DOHH2 (cell line): ENCODE results near the gene CDH2.
"Not testable (repeated sequence)": the region's sequence is repeated elsewhere in the genome, so short reads cannot be mapped to it uniquely, and the experiment has no call there.

Experiments used
- H3F3A ChIP-seq: fragments of 200-600 bp; sonication (generic), shearing (Covaris generic); 2 replicates; pipeline ENCODE4 v1.6.0; 2016; ENCODE audit warnings: antibody characterized with exemption, mild to moderate bottlenecking; ENCODE audit not compliant: control insufficient read depth, insufficient read depth
- H3K27ac ChIP-seq: fragments of 200-600 bp; sonication (generic); 2 replicates; pipeline ENCODE4 v1.5.1; 2014; ENCODE audit warnings: low read depth, mild to moderate bottlenecking, low read length, moderate library complexity
- H3K27me3 ChIP-seq: fragments of 200-600 bp; sonication (generic); 2 replicates; pipeline ENCODE4 v1.6.1; 2014; ENCODE audit warnings: mild to moderate bottlenecking, low read length, mixed read lengths; ENCODE audit not compliant: control insufficient read depth
- H3K36me3 ChIP-seq: fragments of 200-600 bp; sonication (generic); 2 replicates; pipeline ENCODE4 v1.6.1; 2014; ENCODE audit warnings: mild to moderate bottlenecking, low read length, moderate library complexity, mixed read lengths; ENCODE audit not compliant: control insufficient read depth
- H3K4me1 ChIP-seq: fragments of 200-600 bp; sonication (generic); 2 replicates; pipeline ENCODE4 v1.6.1; 2014; ENCODE audit warnings: mild to moderate bottlenecking, low read length, mixed read lengths; ENCODE audit not compliant: control insufficient read depth
- H3K4me2 ChIP-seq: fragments of 200-600 bp; sonication (generic); 2 replicates; pipeline ENCODE4 v1.6.0; 2014; ENCODE audit warnings: mild to moderate bottlenecking, low read length, moderate library complexity
- H3K4me3 ChIP-seq: fragments of 200-600 bp; sonication (generic); 2 replicates; pipeline ENCODE4 v1.5.1; 2014; ENCODE audit warnings: mild to moderate bottlenecking, low read length, mixed read lengths
- H3K79me2 ChIP-seq: fragments of 200-600 bp; sonication (generic); 2 replicates; pipeline ENCODE4 v1.6.1; 2014; ENCODE audit warnings: mild to moderate bottlenecking, low read length, mixed read lengths; ENCODE audit not compliant: control insufficient read depth
- H3K9me2 ChIP-seq: fragments of 200-600 bp; sonication (generic); replicated peaks from 2 replicates; pipeline ENCODE4 v1.6.1; 2014; ENCODE audit warnings: mild to moderate bottlenecking, low read length, mixed read lengths; ENCODE audit not compliant: control insufficient read depth
- H3K9me3 ChIP-seq: fragments of 200-600 bp; sonication (generic); 2 replicates; pipeline ENCODE4 v1.6.1; 2014; ENCODE audit warnings: antibody characterized with exemption, low read length, mixed read lengths; ENCODE audit not compliant: control insufficient read depth, insufficient read depth
- H4K20me1 ChIP-seq: fragments of 200-600 bp; sonication (generic); 2 replicates; pipeline ENCODE4 v1.6.0; 2014; ENCODE audit warnings: low read depth, mild to moderate bottlenecking, antibody characterized with exemption, low read length, moderate library complexity; ENCODE audit not compliant: control insufficient read depth, insufficient read depth
- EZH2phosphoT487 ChIP-seq: fragments of 200-600 bp; sonication (generic); IDR thresholded peaks from 2 replicates; pipeline ENCODE4 v1.6.1; 2017; ENCODE audit warnings: borderline replicate concordance, mild to moderate bottlenecking, antibody characterized with exemption, low read length, moderate library complexity, mixed read lengths
- TF ChIP-seq, protein P1 (sequence below): fragments of 200-600 bp; sonication (generic); IDR thresholded peaks from one replicate; pipeline ENCODE4 v1.5.1; 2014; ENCODE audit warnings: antibody characterized with exemption, mild to moderate bottlenecking, low read depth, low read length; ENCODE audit not compliant: poor library complexity, severe bottlenecking

CDH2 gene

DNA sequence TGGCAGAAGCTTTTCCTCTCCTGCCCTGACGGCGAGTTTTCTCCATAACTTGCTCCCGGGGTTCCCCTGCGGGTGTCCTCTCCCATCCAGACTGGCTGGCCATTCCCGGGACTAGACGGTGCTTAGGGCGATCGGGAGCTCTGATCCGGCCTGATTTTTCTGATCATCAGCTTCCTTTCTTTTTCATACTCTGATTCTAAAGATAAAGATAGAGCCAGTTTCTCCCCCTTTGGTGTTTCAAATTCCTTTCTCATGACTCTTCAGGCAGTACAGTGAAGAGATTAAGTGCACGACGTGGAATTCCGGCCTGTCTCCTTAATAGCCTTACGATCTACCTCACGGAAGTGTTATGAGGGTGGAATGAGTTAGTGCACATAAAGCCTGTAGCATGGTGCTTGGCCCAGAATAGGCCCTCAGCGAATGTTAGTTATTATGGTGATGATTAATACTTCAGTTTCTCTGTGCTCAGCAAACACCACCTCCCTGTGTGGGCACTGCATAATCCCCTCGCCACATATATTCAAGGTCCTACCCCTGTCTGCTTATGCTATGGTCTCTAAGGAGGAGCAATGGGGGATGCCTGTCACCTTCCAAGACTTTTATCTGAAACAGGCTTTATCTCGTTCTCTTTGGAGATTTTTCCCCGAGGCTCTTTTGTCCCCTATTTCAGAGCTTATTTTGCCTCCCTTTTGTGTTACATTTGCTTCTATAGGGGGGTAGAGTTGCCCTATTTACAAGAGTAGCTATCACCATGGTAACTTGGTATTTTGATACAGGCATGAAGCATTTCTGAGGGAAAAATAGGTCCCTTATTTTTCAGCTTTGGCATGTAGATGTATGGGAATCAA, 254.8 kb downstream of the CDH2 start:
- no peaks in the 10 kb centered on the region for H3K79me2 ChIP-seq
- no peak overlapping the region for H3K4me3 ChIP-seq
- H3K27ac ChIP-seq = no peak overlapping the region
- H3K4me2 ChIP-seq = no peak overlapping the region
- H4K20me1 ChIP-seq = no peaks in the 10 kb centered on the region
- no peak for TF ChIP-seq EZH2phosphoT487
- TF ChIP-seq, protein P1, sequence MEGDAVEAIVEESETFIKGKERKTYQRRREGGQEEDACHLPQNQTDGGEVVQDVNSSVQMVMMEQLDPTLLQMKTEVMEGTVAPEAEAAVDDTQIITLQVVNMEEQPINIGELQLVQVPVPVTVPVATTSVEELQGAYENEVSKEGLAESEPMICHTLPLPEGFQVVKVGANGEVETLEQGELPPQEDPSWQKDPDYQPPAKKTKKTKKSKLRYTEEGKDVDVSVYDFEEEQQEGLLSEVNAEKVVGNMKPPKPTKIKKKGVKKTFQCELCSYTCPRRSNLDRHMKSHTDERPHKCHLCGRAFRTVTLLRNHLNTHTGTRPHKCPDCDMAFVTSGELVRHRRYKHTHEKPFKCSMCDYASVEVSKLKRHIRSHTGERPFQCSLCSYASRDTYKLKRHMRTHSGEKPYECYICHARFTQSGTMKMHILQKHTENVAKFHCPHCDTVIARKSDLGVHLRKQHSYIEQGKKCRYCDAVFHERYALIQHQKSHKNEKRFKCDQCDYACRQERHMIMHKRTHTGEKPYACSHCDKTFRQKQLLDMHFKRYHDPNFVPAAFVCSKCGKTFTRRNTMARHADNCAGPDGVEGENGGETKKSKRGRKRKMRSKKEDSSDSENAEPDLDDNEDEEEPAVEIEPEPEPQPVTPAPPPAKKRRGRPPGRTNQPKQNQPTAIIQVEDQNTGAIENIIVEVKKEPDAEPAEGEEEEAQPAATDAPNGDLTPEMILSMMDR = no peak
- H3K9me3 ChIP-seq = no peaks in the 10 kb centered on the region
- no peaks in the 10 kb centered on the region for H3F3A ChIP-seq
- H3K9me2 ChIP-seq = no peaks in the 10 kb centered on the region
- H3K27me3 ChIP-seq = no peaks in the 10 kb centered on the region
- no peaks in the 10 kb centered on the region for H3K36me3 ChIP-seq
- H3K4me1 ChIP-seq = no peaks in the 10 kb centered on the region

GRCh38 chr18:27921392-27921791, 255.5 kb downstream of the CDH2 start:
- no peak overlapping the region for H3K27ac ChIP-seq
- H3F3A ChIP-seq = no peaks in the 10 kb centered on the region
- no peak overlapping the region for H3K4me2 ChIP-seq
- no peaks in the 10 kb centered on the region for H3K9me2 ChIP-seq
- H3K9me3 ChIP-seq = no peaks in the 10 kb centered on the region
- H3K36me3 ChIP-seq = no peaks in the 10 kb centered on the region
- no peak overlapping the region for H3K4me3 ChIP-seq
- no peaks in the 10 kb centered on the region for H3K4me1 ChIP-seq
- no peaks in the 10 kb centered on the region for H4K20me1 ChIP-seq
- TF ChIP-seq EZH2phosphoT487 = no peak
- TF ChIP-seq, protein P1 = no peak
- no peaks in the 10 kb centered on the region for H3K79me2 ChIP-seq
- H3K27me3 ChIP-seq = no peaks in the 10 kb centered on the region

DNA sequence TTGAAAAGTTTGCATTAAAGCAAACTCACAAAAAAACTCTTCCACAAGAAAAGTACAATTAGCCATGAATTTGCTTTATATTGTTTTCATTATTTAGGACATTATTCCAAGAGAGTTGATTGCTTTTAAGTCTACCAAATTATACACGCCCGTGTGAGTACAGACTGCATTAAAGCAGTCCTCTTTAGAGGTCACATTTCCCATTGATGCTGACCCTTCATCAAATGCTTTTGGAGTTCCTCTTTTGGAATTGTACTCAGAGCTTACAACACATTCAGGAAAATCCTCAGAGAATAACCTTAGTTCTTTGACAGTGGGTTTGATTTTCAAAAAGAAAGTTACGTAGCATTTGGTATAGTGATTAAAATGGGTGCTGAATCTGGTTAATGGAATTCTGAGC, 256.1 kb downstream of the CDH2 start:
- H3K9me3 ChIP-seq = no peaks in the 10 kb centered on the region
- TF ChIP-seq, protein P1 = no peak
- TF ChIP-seq EZH2phosphoT487 = no peak
- H3K9me2 ChIP-seq = no peaks in the 10 kb centered on the region
- no peaks in the 10 kb centered on the region for H3K79me2 ChIP-seq
- H3K27ac ChIP-seq = no peak overlapping the region
- no peaks in the 10 kb centered on the region for H4K20me1 ChIP-seq
- no peak overlapping the region for H3K4me2 ChIP-seq
- H3K27me3 ChIP-seq = no peaks in the 10 kb centered on the region
- no peaks in the 10 kb centered on the region for H3K36me3 ChIP-seq
- H3F3A ChIP-seq = no peaks in the 10 kb centered on the region
- H3K4me3 ChIP-seq = no peak overlapping the region
- no peaks in the 10 kb centered on the region for H3K4me1 ChIP-seq

- not testable (repeated sequence) for H3K9me3 ChIP-seq, H3K27ac ChIP-seq, H3K4me3 ChIP-seq, H3F3A ChIP-seq, H3K4me1 ChIP-seq, H3K4me2 ChIP-seq, H4K20me1 ChIP-seq, H3K36me3 ChIP-seq, H3K9me2 ChIP-seq, H3K79me2 ChIP-seq, H3K27me3 ChIP-seq
Observed at GRCh38 chr18:27906189-27906588, 270.7 kb downstream of the CDH2 start.
